ENCODE results near the gene HIVEP3.

The HIVEP3 gene

GRCh38 chr1:41533016-41533730 lies 385.5 kb downstream of the HIVEP3 start:
- no peak for DNase-seq (ENCODE audit: low read depth, low spot score)
- no peak for TF ChIP-seq ZNF274 (IDR thresholded peaks at IDR 0.05; ENCODE audit: low read depth, low read length)
- no peak for TF ChIP-seq YY1 (IDR thresholded peaks at IDR 0.05; ENCODE audit: insufficient read depth, insufficient read length)
- TF ChIP-seq SUZ12 (IDR thresholded peaks at IDR 0.05; ENCODE audit: extremely low read depth, insufficient read depth, insufficient read length): no peak
- H3K9ac ChIP-seq (ENCODE audit: insufficient read length, low read depth): no peak overlapping the region
- no peaks in the 10 kb centered on the region for H3K4me1 ChIP-seq (ENCODE audit: insufficient read depth, insufficient read length)
- no peak overlapping the region for H3K4me3 ChIP-seq (ENCODE audit: insufficient read length, low read depth)
- 0 out of 2 replicates have a peak, but pooled peaks cover 4% of the 10 kb centered on the region for H3K9me3 ChIP-seq (ENCODE audit: insufficient read depth, low read length)
- no peaks in the 10 kb centered on the region for H3K36me3 ChIP-seq (ENCODE audit: insufficient read depth, insufficient read length, low read length)
- peaks cover 23% of the 10 kb centered on the region for H3K27me3 ChIP-seq (ENCODE audit: insufficient read depth, insufficient read length)

DNA sequence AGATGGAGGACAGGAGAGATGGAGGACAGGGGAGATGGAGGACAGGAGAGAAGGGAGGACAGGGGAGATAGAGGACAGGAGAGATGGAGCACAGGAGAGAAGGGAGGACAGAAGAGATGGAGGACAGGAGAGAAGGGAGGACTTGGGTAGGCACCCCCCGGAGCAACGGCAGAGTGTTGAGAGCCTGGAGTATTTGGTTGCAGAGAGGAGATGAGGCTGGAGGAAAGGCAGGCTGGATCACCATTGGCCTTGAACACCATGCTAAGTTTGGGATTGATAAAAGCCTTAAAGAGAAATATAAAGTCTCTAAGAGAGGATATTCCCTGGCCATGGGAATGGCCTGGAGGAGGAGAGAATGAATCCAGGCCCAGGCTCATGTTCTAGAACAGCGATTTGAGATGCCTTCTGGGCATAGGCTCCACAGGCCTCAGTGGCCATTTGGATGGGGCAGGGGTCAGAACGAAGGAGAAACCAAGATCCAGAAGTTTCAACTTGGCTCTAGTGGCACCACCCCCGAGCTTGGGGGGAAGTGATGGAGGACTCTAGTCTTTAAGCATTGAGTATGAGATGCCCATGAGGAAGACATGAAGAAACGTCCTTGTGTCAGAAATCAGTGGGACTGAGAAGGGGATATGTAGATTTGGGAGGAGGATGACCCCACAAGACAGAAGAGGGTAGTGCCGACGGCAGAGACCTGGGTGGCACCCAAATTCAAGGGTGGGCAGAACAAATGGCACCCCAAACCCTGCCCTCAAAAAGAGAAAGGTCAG lies 386.3 kb downstream of the HIVEP3 start:
- Histone ChIP-seq H3K27me3 (ENCODE audit: insufficient read depth, insufficient read length) (peaks cover 23% of the 10 kb centered on the region), H3K4me1 (ENCODE audit: insufficient read depth, insufficient read length) (no peaks in the 10 kb centered on the region), H3K4me3 (ENCODE audit: insufficient read length, low read depth) (no peak overlapping the region), H3K9me3 (ENCODE audit: insufficient read depth, low read length) (0 out of 2 replicates have a peak, but pooled peaks cover 11% of the 10 kb centered on the region), H3K9ac (ENCODE audit: insufficient read length, low read depth) (no peak overlapping the region), H3K36me3 (ENCODE audit: insufficient read depth, insufficient read length, low read length) (no peaks in the 10 kb centered on the region)
- no peak for DNase-seq (ENCODE audit: low read depth, low spot score)
- TF ChIP-seq ZNF274 (IDR thresholded peaks at IDR 0.05; ENCODE audit: low read depth, low read length) (no peak), SUZ12 (IDR thresholded peaks at IDR 0.05; ENCODE audit: extremely low read depth, insufficient read depth, insufficient read length) (no peak), YY1 (IDR thresholded peaks at IDR 0.05; ENCODE audit: insufficient read depth, insufficient read length) (no peak)

GRCh38 chr1:41530411-41530810 lies 388.3 kb downstream of the HIVEP3 start:
- Histone ChIP-seq H3K36me3 (ENCODE audit: insufficient read depth, insufficient read length, low read length) (no peaks in the 10 kb centered on the region), H3K27me3 (ENCODE audit: insufficient read depth, insufficient read length) (peaks cover 23% of the 10 kb centered on the region), H3K4me1 (ENCODE audit: insufficient read depth, insufficient read length) (no peaks in the 10 kb centered on the region), H3K9me3 (ENCODE audit: insufficient read depth, low read length) (0 out of 2 replicates have a peak, but pooled peaks cover 11% of the 10 kb centered on the region), H3K9ac (ENCODE audit: insufficient read length, low read depth) (no peak overlapping the region), H3K4me3 (ENCODE audit: insufficient read length, low read depth) (no peak overlapping the region)
- no peak for DNase-seq (ENCODE audit: low read depth, low spot score)
- no peak for TF ChIP-seq SUZ12 (IDR thresholded peaks at IDR 0.05; ENCODE audit: extremely low read depth, insufficient read depth, insufficient read length)
- no peak for TF ChIP-seq YY1 (IDR thresholded peaks at IDR 0.05; ENCODE audit: insufficient read depth, insufficient read length)
- no peak for TF ChIP-seq ZNF274 (IDR thresholded peaks at IDR 0.05; ENCODE audit: low read depth, low read length)

- H3K27me3 ChIP-seq (ENCODE audit: insufficient read depth, insufficient read length): peaks cover 23% of the 10 kb centered on the region
Measured at GRCh38 chr1:41529621-41530395, 388.9 kb downstream of the HIVEP3 start.

DNA sequence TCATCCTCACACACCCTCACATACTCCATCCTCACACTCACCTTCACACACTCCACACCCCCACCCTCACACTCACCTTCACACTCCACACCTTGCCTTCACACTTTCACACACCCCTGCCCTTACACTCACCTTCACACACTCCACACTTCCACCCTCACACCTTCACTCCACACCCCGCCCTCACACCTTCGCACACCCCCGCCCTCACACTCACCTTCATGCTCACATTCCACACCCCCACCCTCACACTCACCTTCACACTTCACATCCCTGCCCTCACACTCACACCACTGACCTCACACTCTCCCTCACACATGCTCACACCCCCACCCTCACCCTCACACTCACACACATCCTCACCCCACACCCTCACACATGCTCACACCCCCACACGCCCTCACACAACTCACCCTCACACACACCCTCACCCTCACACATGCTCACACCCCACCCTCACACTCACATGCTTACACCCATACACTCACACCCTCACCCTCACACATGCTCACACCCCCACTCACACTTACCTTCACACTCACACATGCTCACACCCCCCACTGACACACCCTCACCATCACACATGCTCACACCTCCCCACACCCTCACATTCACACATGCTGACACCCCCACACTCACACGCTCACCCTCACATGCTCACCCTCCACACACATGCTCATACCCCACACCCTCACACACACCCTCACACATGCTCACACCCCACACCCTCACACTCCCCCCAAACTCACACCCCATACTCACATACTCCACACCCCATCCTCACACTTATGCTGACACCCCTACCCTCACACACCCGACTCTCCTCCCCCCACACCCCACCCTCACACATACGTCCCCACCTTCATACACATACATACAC lies 389.8 kb downstream of the HIVEP3 start:
- Histone ChIP-seq H3K4me1 (ENCODE audit: insufficient read depth, insufficient read length) (peaks cover 3% of the 10 kb centered on the region), H3K9ac (ENCODE audit: insufficient read length, low read depth) (no peak overlapping the region), H3K9me3 (ENCODE audit: insufficient read depth, low read length) (0 out of 2 replicates have a peak, but pooled peaks cover 11% of the 10 kb centered on the region), H3K36me3 (ENCODE audit: insufficient read depth, insufficient read length, low read length) (no peaks in the 10 kb centered on the region), H3K4me3 (ENCODE audit: insufficient read length, low read depth) (no peak overlapping the region), H3K27me3 (ENCODE audit: insufficient read depth, insufficient read length) (peaks cover 23% of the 10 kb centered on the region)
- DNase-seq (ENCODE audit: low read depth, low spot score): no peak
- TF ChIP-seq SUZ12 (IDR thresholded peaks at IDR 0.05; ENCODE audit: extremely low read depth, insufficient read depth, insufficient read length) (no peak), ZNF274 (IDR thresholded peaks at IDR 0.05; ENCODE audit: low read depth, low read length) (no peak), YY1 (IDR thresholded peaks at IDR 0.05; ENCODE audit: insufficient read depth, insufficient read length) (no peak)

More at GRCh38 chr1:41529621-41530395, 388.9 kb downstream of the HIVEP3 start:
- Histone ChIP-seq H3K36me3 (ENCODE audit: insufficient read depth, insufficient read length, low read length) (no peaks in the 10 kb centered on the region), H3K4me3 (ENCODE audit: insufficient read length, low read depth) (no peak overlapping the region), H3K9me3 (ENCODE audit: insufficient read depth, low read length) (0 out of 2 replicates have a peak, but pooled peaks cover 11% of the 10 kb centered on the region), H3K4me1 (ENCODE audit: insufficient read depth, insufficient read length) (no peaks in the 10 kb centered on the region), H3K9ac (ENCODE audit: insufficient read length, low read depth) (no peak overlapping the region)
- no peak for DNase-seq (ENCODE audit: low read depth, low spot score)
- TF ChIP-seq YY1 (IDR thresholded peaks at IDR 0.05; ENCODE audit: insufficient read depth, insufficient read length): no peak

DNA sequence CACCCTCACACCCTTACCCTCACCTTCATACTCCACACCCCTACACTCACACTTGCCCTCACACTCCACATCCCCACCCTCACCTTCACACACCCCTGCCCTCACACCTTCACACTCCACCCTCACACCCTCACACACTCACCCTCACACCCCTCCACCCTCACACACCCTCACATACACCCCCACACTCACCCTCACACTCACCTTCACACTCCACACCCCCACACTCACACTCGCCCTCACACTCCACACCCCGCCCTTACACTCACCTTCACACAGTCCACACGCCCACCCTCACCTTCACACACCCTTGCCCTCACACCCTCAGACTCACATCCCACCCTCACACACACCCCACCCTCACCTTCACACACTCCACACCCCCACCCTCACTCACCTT lies 390.6 kb downstream of the HIVEP3 start:
- 0 out of 2 replicates have a peak, but pooled peaks cover 11% of the 10 kb centered on the region for H3K9me3 ChIP-seq (ENCODE audit: insufficient read depth, low read length)
- H3K4me1 ChIP-seq (ENCODE audit: insufficient read depth, insufficient read length): peaks cover 6% of the 10 kb centered on the region
- H3K36me3 ChIP-seq (ENCODE audit: insufficient read depth, insufficient read length, low read length): no peaks in the 10 kb centered on the region
- peaks cover 23% of the 10 kb centered on the region for H3K27me3 ChIP-seq (ENCODE audit: insufficient read depth, insufficient read length)
- TF ChIP-seq ZNF274 (IDR thresholded peaks at IDR 0.05; ENCODE audit: low read depth, low read length): no peak
- no peak for TF ChIP-seq YY1 (IDR thresholded peaks at IDR 0.05; ENCODE audit: insufficient read depth, insufficient read length)
- no peak for TF ChIP-seq SUZ12 (IDR thresholded peaks at IDR 0.05; ENCODE audit: extremely low read depth, insufficient read depth, insufficient read length)
- H3K9ac ChIP-seq (ENCODE audit: insufficient read length, low read depth): no peak overlapping the region
- no peak for DNase-seq (ENCODE audit: low read depth, low spot score)
- H3K4me3 ChIP-seq (ENCODE audit: insufficient read length, low read depth): no peak overlapping the region
